Transverse colon (tissue), 4 donors: Measurements from ENCODE around the gene XYLT1. TPM values are rescaled to one million over a fixed set of nuclear protein-coding genes. Genes with fewer than 3 reads are reported as not detected.

ENCODE experiments used
- DNase-seq: peaks from one replicate; pipeline ENCODE4 v3.0.0-alpha.2; 2019
- H3K27ac ChIP-seq, 4 donors: fragments of 200-600 bp; sonication (generic); 2 replicates each; pipeline ENCODE4 v1.5.1; 2016 to 2018; ENCODE audit warnings: inconsistent platforms in 4 of 4
- H3K27me3 ChIP-seq: fragments of 200-600 bp; sonication (generic); 2 replicates; pipeline ENCODE4 v1.5.1; 2017; ENCODE audit warnings: inconsistent platforms
- H3K36me3 ChIP-seq, 4 donors: fragments of 200-600 bp; sonication (generic); 2 replicates each; pipeline ENCODE4 v1.5.1; 2017 to 2019; ENCODE audit warnings: inconsistent platforms in 4 of 4
- H3K4me1 ChIP-seq, 4 donors: fragments of 200-600 bp; sonication (generic); 2 replicates each; pipeline ENCODE4 v1.5.1; 2017 to 2020; ENCODE audit warnings: inconsistent platforms in 4 of 4
- H3K4me3 ChIP-seq, 4 donors: fragments of 200-600 bp; sonication (generic); 1 replicate in 1 of 4; 2 replicates in 3 of 4; pipeline versions ENCODE4 v1.5.1 to v1.6.1; 2017 to 2019; ENCODE audit warnings: inconsistent platforms in 4 of 4
- H3K9me3 ChIP-seq, 2 donors: fragments of 200-600 bp; sonication (generic); 2 replicates each; pipeline ENCODE4 v1.5.1; 2017 to 2019; ENCODE audit warnings: inconsistent platforms in 2 of 2
- CTCF ChIP-seq, 5 experiments: fragments of 200-600 bp in 3 of 5; fragments of 450-650 bp in 2 of 5; sonication (generic) in 3 of 5; IDR thresholded peaks; 1 replicate in 2 of 5; 2 replicates in 3 of 5; pipeline ENCODE4 v1.5.1; 2016 to 2017; ENCODE audit warnings: antibody characterized with exemption in 5 of 5, inconsistent platforms in 3 of 5, mild to moderate bottlenecking in 2 of 5, moderate library complexity in 1 of 5
- EP300 ChIP-seq: sonication (generic); formaldehyde crosslinking; IDR thresholded peaks from one replicate; pipeline ENCODE4 v1.6.1; 2017; ENCODE audit warnings: antibody characterized with exemption, low read depth
- POLR2A ChIP-seq: fragments of 450-650 bp; IDR thresholded peaks from one replicate; pipeline ENCODE4 v1.6.1; 2016; ENCODE audit warnings: antibody characterized with exemption, mild to moderate bottlenecking, moderate library complexity
- POLR2AphosphoS5 ChIP-seq, 3 donors: sonication (generic); formaldehyde crosslinking; IDR thresholded peaks; one replicate each; pipeline ENCODE4 v1.6.1; 2016; ENCODE audit warnings: antibody characterized with exemption in 3 of 3
- WGBS, 2 donors: methylation state at CpG; one replicate each; pipeline ENCODE4 v1.1.5; 2018; ENCODE audit warnings: low coverage in 1 of 2; 5-methylcytosine and 5-hydroxymethylcytosine counted together
- in situ Hi-C, 4 donors: fragments of 200-750 bp; cut with MboI; loops; one replicate each; pipeline versions ENCODE4 v1.15.0 to v1.15.1; 2017; ENCODE audit warnings: low sequenced_read_pairs in 3 of 4, low pct_ligation_motif_present in 1 of 4, low pct_unique_long_range_greater_than_20kb in 1 of 4
- intact Hi-C: fragments of 100-400 bp; cut with DNase I; formaldehyde crosslinking; loops from one replicate; pipeline ENCODE4 v1.15.1; 2023; ENCODE audit warnings: low total_unique reads
- total RNA-seq, 4 donors: library from RNA; depleted of rRNA; stranded (reverse); fragments of >200 nt; gene quantifications; one replicate each; pipeline ENCODE4 v1.1.0, GENCODE V29; 2016

The XYLT1 gene
- total RNA-seq, 4 donors from 2014 or later, result 22.3 to 44.6 (median 39.4) TPM

- H3K27me3 ChIP-seq, result no peaks in the 10 kb centered on the region
- H3K9me3 ChIP-seq, result no peaks in the 10 kb centered on the region
- no peak overlapping the region for H3K27ac ChIP-seq
- no peaks in the 10 kb centered on the region for H3K36me3 ChIP-seq
- peaks cover 0 to 5% (median 0%) of the 10 kb centered on the region in 4 donors for H3K4me1 ChIP-seq
- no peak overlapping the region for H3K4me3 ChIP-seq
- intact Hi-C loops, result no loop called here
- in situ Hi-C loops, result no loop called here
- WGBS, 2 donors, result 50 to 57% methylated on average over 6 to 8 of the region's 8 CpGs
- no peak for DNase-seq
- TF ChIP-seq POLR2A (no peak), EP300 (no peak), CTCF (IDR thresholded peaks at IDR 0.05) (no peak), POLR2AphosphoS5 (IDR thresholded peaks at IDR 0.05) (no peak)
Measured at GRCh38 chr16:17171250-17172143, 299.3 kb downstream of the XYLT1 start.

- TF ChIP-seq EP300 (no peak), CTCF (IDR thresholded peaks at IDR 0.05) (no peak), POLR2AphosphoS5 (IDR thresholded peaks at IDR 0.05) (no peak)
- no peak for DNase-seq
- WGBS, 2 donors, result 78 to 94% methylated on average over 2 to 3 of the region's 3 CpGs
- in situ Hi-C loops (no loop called here), intact Hi-C loops (no loop called here)
- Histone ChIP-seq H3K27me3 (no peaks in the 10 kb centered on the region), H3K27ac (no peak overlapping the region), H3K36me3 (no peaks in the 10 kb centered on the region), H3K9me3 (no peaks in the 10 kb centered on the region), H3K4me3 (no peak overlapping the region), H3K4me1 (peaks cover 0 to 5% (median 0%) of the 10 kb centered on the region in 4 donors)
Measured at GRCh38 chr16:17170435-17170834, 300.3 kb downstream of the XYLT1 start.

- WGBS, 2 donors, result 97 to 98% methylated on average over 4 to 5 of the region's 5 CpGs
- no peak for TF ChIP-seq CTCF (IDR thresholded peaks at IDR 0.05)
- TF ChIP-seq POLR2AphosphoS5 (IDR thresholded peaks at IDR 0.05), result no peak
- no peak for TF ChIP-seq EP300
- TF ChIP-seq POLR2A, result no peak
- in situ Hi-C loops (no loop called here), intact Hi-C loops (no loop called here)
- Histone ChIP-seq H3K27ac (no peak overlapping the region), H3K27me3 (no peaks in the 10 kb centered on the region), H3K4me1 (no peaks in the 10 kb centered on the region), H3K9me3 (no peaks in the 10 kb centered on the region), H3K4me3 (no peak overlapping the region), H3K36me3 (no peaks in the 10 kb centered on the region)
- no peak for DNase-seq
Measured at GRCh38 chr16:17168181-17168580, 302.6 kb downstream of the XYLT1 start.

- H3K9me3 ChIP-seq, result no peaks in the 10 kb centered on the region
- no peak overlapping the region for H3K4me3 ChIP-seq
- in situ Hi-C loops, result no loop called here
- no peaks in the 10 kb centered on the region for H3K27me3 ChIP-seq
- H3K27ac ChIP-seq, result no peak overlapping the region
- DNase-seq, result no peak
- intact Hi-C loops, result no loop called here
- no peaks in the 10 kb centered on the region for H3K36me3 ChIP-seq
- no peaks in the 10 kb centered on the region for H3K4me1 ChIP-seq
- TF ChIP-seq CTCF (IDR thresholded peaks at IDR 0.05) (no peak), EP300 (no peak), POLR2AphosphoS5 (IDR thresholded peaks at IDR 0.05) (no peak), POLR2A (no peak)
- 94% methylated on average over 3 of the region's 4 CpGs; no CpG with 5 or more reads in 1 of the 2 donors for WGBS, 2 donors
Measured at GRCh38 chr16:17166095-17166494, 304.7 kb downstream of the XYLT1 start.
